A673 (cell line): ENCODE measurements around the gene NEK1. TPM values are rescaled to one million over a fixed set of nuclear protein-coding genes. Genes with fewer than 3 reads are reported as not detected.
"Not testable (repeated sequence)": the region's sequence is repeated elsewhere in the genome, so short reads cannot be mapped to it uniquely, and the experiment has no call there.

ENCODE experiments used
- BruUV-seq: library from RNA; stranded (reverse); fragments of 400-500 nt; replicated peaks from 2 replicates; lab custom pipeline; 2021; lab: Mats Ljungman, UMichigan
- CTCF ChIA-PET: fragments of 300-600 bp; sonication (Branson Sonifier 250); formaldehyde crosslinking; loops from one replicate; lab custom pipeline; 2022; ENCODE audit warnings: antibody characterized with exemption; lab: Charles Lee
- POLR2A ChIA-PET: fragments of 300-600 bp; sonication (Branson Sonifier 250); formaldehyde crosslinking; loops from one replicate; lab custom pipeline; 2022; ENCODE audit warnings: antibody characterized with exemption; ENCODE audit not compliant: low non-redundant PET; lab: Charles Lee
- DNase-seq: peaks from one replicate; pipeline ENCODE4 v3.0.0-alpha.2; 2015; ENCODE audit warnings: low spot score
- H3K27ac ChIP-seq: fragments of 200-600 bp; sonication (generic); 2 replicates; pipeline ENCODE4 v1.5.1; 2016; ENCODE audit warnings: mixed run types, low read depth, mild to moderate bottlenecking, mixed read lengths, antibody characterized with exemption, low read length; ENCODE audit not compliant: poor library complexity, severe bottlenecking
- H3K27me3 ChIP-seq: fragments of 200-600 bp; sonication (generic); replicated peaks from 2 replicates; pipeline ENCODE4 v1.6.1; 2017; ENCODE audit warnings: mixed run types, low read depth, mild to moderate bottlenecking, mixed read lengths, antibody characterized with exemption, low read length; ENCODE audit not compliant: insufficient read depth, poor library complexity
- H3K36me3 ChIP-seq: fragments of 200-600 bp; sonication (generic); 2 replicates; pipeline ENCODE4 v1.6.1; 2016; ENCODE audit warnings: mixed run types, mild to moderate bottlenecking, mixed read lengths, antibody characterized with exemption, low read length; ENCODE audit not compliant: insufficient read depth, poor library complexity, severe bottlenecking
- H3K4me1 ChIP-seq: fragments of 200-600 bp; sonication (generic); 2 replicates; pipeline ENCODE4 v1.6.1; 2017; ENCODE audit warnings: mixed run types, mild to moderate bottlenecking, mixed read lengths, antibody characterized with exemption, low read length; ENCODE audit not compliant: insufficient read depth, poor library complexity, severe bottlenecking
- H3K4me3 ChIP-seq: fragments of 200-600 bp; sonication (generic); 2 replicates; pipeline ENCODE4 v1.5.1; 2016; ENCODE audit warnings: low read depth, mixed run types, mild to moderate bottlenecking, mixed read lengths, low read length; ENCODE audit not compliant: poor library complexity, severe bottlenecking
- H3K9me3 ChIP-seq: fragments of 200-600 bp; sonication (generic); 2 replicates; pipeline ENCODE4 v1.6.1; 2016; ENCODE audit warnings: mixed run types, low read depth, mild to moderate bottlenecking, mixed read lengths, antibody characterized with exemption, low read length; ENCODE audit not compliant: poor library complexity, severe bottlenecking
- EZH2 ChIP-seq: fragments of 200-600 bp; sonication (generic); IDR thresholded peaks from 2 replicates; pipeline ENCODE4 v1.6.1; 2017; ENCODE audit warnings: borderline replicate concordance, low read depth, mild to moderate bottlenecking, mixed read lengths, antibody characterized with exemption, low read length; ENCODE audit not compliant: poor library complexity, severe bottlenecking
- intact Hi-C: fragments of 100-400 bp; cut with micrococcal nuclease; formaldehyde crosslinking; loops from one replicate; pipeline ENCODE4 v1.10.0; 2022; ENCODE audit not compliant: unreplicated experiment
- total RNA-seq: library from RNA; stranded (reverse); gene quantifications from 2 replicates; pipeline ENCODE4 v1.2.3, GENCODE V29; 2021
- TF ChIP-seq, protein P1 (sequence below): fragments of 300-800, 200-600 bp; sonication (generic); conservative IDR thresholded peaks from 2 replicates; pipeline ENCODE4 v1.5.1; 2017; ENCODE audit warnings: low read depth, mild to moderate bottlenecking, antibody characterized with exemption, low read length, moderate library complexity, mixed read lengths

The NEK1 gene
- total RNA-seq, 1 experiment from 2014 or later = 12.9 TPM

DNA sequence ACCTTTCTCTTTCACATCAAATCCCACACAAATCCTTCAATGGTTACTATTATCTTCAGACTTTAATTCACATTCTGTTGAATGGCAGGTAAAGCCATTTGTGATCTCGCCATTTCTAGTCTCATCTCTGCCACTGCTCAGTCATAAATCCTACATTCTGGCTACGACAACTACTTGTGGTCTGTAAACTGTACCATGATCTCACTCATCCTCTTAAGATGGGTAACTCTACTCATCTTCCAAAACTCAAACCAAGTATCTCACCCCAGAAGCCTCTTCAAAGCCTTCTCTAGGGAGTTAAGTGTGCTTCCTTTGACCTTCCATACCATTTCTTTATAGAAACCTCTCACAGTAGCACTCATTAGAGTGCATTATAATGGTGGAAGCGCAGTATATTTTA, 101.8 kb downstream of the NEK1 start:
- intact Hi-C loops = no loop called here
- Histone ChIP-seq H3K9me3 (no peaks in the 10 kb centered on the region), H3K4me3 (no peak overlapping the region), H3K4me1 (no peaks in the 10 kb centered on the region), H3K36me3 (no peaks in the 10 kb centered on the region), H3K27me3 (no peaks in the 10 kb centered on the region), H3K27ac (no peak overlapping the region)
- TF ChIP-seq EZH2 = no peak
- TF ChIP-seq, protein P1, sequence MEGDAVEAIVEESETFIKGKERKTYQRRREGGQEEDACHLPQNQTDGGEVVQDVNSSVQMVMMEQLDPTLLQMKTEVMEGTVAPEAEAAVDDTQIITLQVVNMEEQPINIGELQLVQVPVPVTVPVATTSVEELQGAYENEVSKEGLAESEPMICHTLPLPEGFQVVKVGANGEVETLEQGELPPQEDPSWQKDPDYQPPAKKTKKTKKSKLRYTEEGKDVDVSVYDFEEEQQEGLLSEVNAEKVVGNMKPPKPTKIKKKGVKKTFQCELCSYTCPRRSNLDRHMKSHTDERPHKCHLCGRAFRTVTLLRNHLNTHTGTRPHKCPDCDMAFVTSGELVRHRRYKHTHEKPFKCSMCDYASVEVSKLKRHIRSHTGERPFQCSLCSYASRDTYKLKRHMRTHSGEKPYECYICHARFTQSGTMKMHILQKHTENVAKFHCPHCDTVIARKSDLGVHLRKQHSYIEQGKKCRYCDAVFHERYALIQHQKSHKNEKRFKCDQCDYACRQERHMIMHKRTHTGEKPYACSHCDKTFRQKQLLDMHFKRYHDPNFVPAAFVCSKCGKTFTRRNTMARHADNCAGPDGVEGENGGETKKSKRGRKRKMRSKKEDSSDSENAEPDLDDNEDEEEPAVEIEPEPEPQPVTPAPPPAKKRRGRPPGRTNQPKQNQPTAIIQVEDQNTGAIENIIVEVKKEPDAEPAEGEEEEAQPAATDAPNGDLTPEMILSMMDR = no peak
- ChIA-PET CTCF (no interaction called here), POLR2A (no interaction called here)
- no TSS peak for BruUV-seq
- DNase-seq = no peak

GRCh38 chr4:169506903-169507302, 105.5 kb downstream of the NEK1 start:
- ChIA-PET CTCF (no interaction called here), POLR2A (no interaction called here)
- Histone ChIP-seq H3K27me3 (no peaks in the 10 kb centered on the region), H3K9me3 (peaks cover 8% of the 10 kb centered on the region), H3K4me3 (no peak overlapping the region), H3K27ac (no peak overlapping the region), H3K4me1 (no peaks in the 10 kb centered on the region), H3K36me3 (no peaks in the 10 kb centered on the region)
- intact Hi-C loops = no loop called here
- TF ChIP-seq, protein P1 = no peak
- no peak for TF ChIP-seq EZH2
- no TSS peak for BruUV-seq
- DNase-seq = no peak

GRCh38 chr4:169499907-169500306, 112.5 kb downstream of the NEK1 start:
- H3K27ac ChIP-seq, H3K27me3 ChIP-seq, H3K9me3 ChIP-seq, intact Hi-C loops, H3K4me3 ChIP-seq, BruUV-seq, H3K36me3 ChIP-seq, CTCF ChIA-PET, H3K4me1 ChIP-seq, POLR2A ChIA-PET, DNase-seq: not testable (repeated sequence)

- H3K4me3 ChIP-seq, H3K9me3 ChIP-seq, POLR2A ChIA-PET, H3K4me1 ChIP-seq, BruUV-seq, H3K36me3 ChIP-seq, H3K27me3 ChIP-seq, H3K27ac ChIP-seq, CTCF ChIA-PET, DNase-seq: not testable (repeated sequence)
- intact Hi-C loops = loop anchor here (5.0 kb wide), 2 partner anchors 982 to 1312 kb away; no protein-coding TSS in a partner anchor
Measured at GRCh38 chr4:169494234-169494633, 118.1 kb downstream of the NEK1 start.
